Measurements from ENCODE around the gene GTF3C1. TPM values are rescaled to one million over a fixed set of nuclear protein-coding genes. Genes with fewer than 3 reads are reported as not detected.
"Not testable (repeated sequence)": the region's sequence is repeated elsewhere in the genome, so short reads cannot be mapped to it uniquely, and the experiment has no call there.

GTF3C1 gene
- total and polyA plus RNA-seq, 3 experiments from 2014 or later: 58.6 to 62.7 (median 60.4) TPM

GRCh38 chr16:27576729-27577128 is 27.0 kb upstream of the GTF3C1 start:
- CTCF ChIA-PET: no interaction called here

GRCh38 chr16:27572711-27573110 is 23.0 kb upstream of the GTF3C1 start:
- H3K27me3 Mint-ChIP-seq: no peaks in the 10 kb centered on the region
- no peak overlapping the region for H3K27ac ChIP-seq (ENCODE audit: low read depth, low read length)
- POLR2A ChIA-PET: no interaction called here

More at GRCh38 chr16:27576729-27577128, 27.0 kb upstream of the GTF3C1 start:
- no peaks in the 10 kb centered on the region for H3K4me1 ChIP-seq (ENCODE audit: insufficient read depth, low read length)
- no peak overlapping the region for H3K27ac ChIP-seq (ENCODE audit: low read depth, low read length)
- POLR2A ChIA-PET: no interaction called here
- Mint-ChIP-seq H3K27me3 (no peaks in the 10 kb centered on the region), H3K9me3 (no peaks in the 10 kb centered on the region), H3K4me3 (no peak overlapping the region), H3K27ac (no peak overlapping the region), H3K36me3 (peaks cover 13 to 38% (median 17%) of the 10 kb centered on the region in 3 donors), H3K4me1 (no peaks in the 10 kb centered on the region)
- no peaks in the 10 kb centered on the region for H3K9me3 ChIP-seq (ENCODE audit: low read length)
- DNase-seq: no peak
- no peaks in the 10 kb centered on the region for H3K36me3 ChIP-seq (ENCODE audit: insufficient read depth, low read length)
- no peaks in the 10 kb centered on the region for H3K27me3 ChIP-seq (ENCODE audit: insufficient read depth, low read length, poor library complexity, severe bottlenecking)
- no peak overlapping the region for H3K4me3 ChIP-seq (ENCODE audit: low read length)

GRCh38 chr16:27571433-27572326 is 22.0 kb upstream of the GTF3C1 start:
- ChIA-PET CTCF (no interaction called here), POLR2A (no interaction called here)
- H3K27me3 ChIP-seq (ENCODE audit: insufficient read depth, low read length, poor library complexity, severe bottlenecking): no peaks in the 10 kb centered on the region
- Mint-ChIP-seq H3K4me1 (no peaks in the 10 kb centered on the region), H3K36me3 (peaks cover 4 to 25% (median 8%) of the 10 kb centered on the region in 3 donors), H3K27ac (peak overlapping the region in 1 of 8 donors; percentile 24), H3K27me3 (no peaks in the 10 kb centered on the region), H3K9me3 (no peaks in the 10 kb centered on the region), H3K4me3 (no peak overlapping the region)
- no peak for DNase-seq
- no peaks in the 10 kb centered on the region for H3K4me1 ChIP-seq (ENCODE audit: insufficient read depth, low read length)
- no peaks in the 10 kb centered on the region for H3K9me3 ChIP-seq (ENCODE audit: low read length)
- H3K27ac ChIP-seq (ENCODE audit: low read depth, low read length): no peak overlapping the region
- no peaks in the 10 kb centered on the region for H3K36me3 ChIP-seq (ENCODE audit: insufficient read depth, low read length)
- no peak overlapping the region for H3K4me3 ChIP-seq (ENCODE audit: low read length)

More at GRCh38 chr16:27572711-27573110, 23.0 kb upstream of the GTF3C1 start:
- no peak overlapping the region for H3K4me3 Mint-ChIP-seq
- no peak for DNase-seq
- H3K4me1 Mint-ChIP-seq: no peaks in the 10 kb centered on the region
- no peak overlapping the region for H3K27ac Mint-ChIP-seq
- no peaks in the 10 kb centered on the region for H3K4me1 ChIP-seq (ENCODE audit: insufficient read depth, low read length)
- H3K27me3 ChIP-seq (ENCODE audit: insufficient read depth, low read length, poor library complexity, severe bottlenecking): no peaks in the 10 kb centered on the region
- H3K9me3 ChIP-seq (ENCODE audit: low read length): no peaks in the 10 kb centered on the region
- peaks cover 4 to 27% (median 8%) of the 10 kb centered on the region in 3 donors for H3K36me3 Mint-ChIP-seq
- CTCF ChIA-PET: no interaction called here
- H3K9me3 Mint-ChIP-seq: no peaks in the 10 kb centered on the region
- no peak overlapping the region for H3K4me3 ChIP-seq (ENCODE audit: low read length)
- H3K36me3 ChIP-seq (ENCODE audit: insufficient read depth, low read length): no peaks in the 10 kb centered on the region

GRCh38 chr16:27570986-27571385 is 21.3 kb upstream of the GTF3C1 start:
- H3K4me1 Mint-ChIP-seq; H3K4me1 ChIP-seq (ENCODE audit: insufficient read depth, low read length); H3K27ac Mint-ChIP-seq; H3K27ac ChIP-seq (ENCODE audit: low read depth, low read length); H3K27me3 Mint-ChIP-seq; H3K9me3 Mint-ChIP-seq; H3K36me3 ChIP-seq (ENCODE audit: insufficient read depth, low read length); H3K4me3 Mint-ChIP-seq; CTCF ChIA-PET; H3K4me3 ChIP-seq (ENCODE audit: low read length); H3K27me3 ChIP-seq (ENCODE audit: insufficient read depth, low read length, poor library complexity, severe bottlenecking); H3K9me3 ChIP-seq (ENCODE audit: low read length); DNase-seq; POLR2A ChIA-PET: not testable (repeated sequence)
- peaks cover 4 to 24% (median 8%) of the 10 kb centered on the region in 3 donors for H3K36me3 Mint-ChIP-seq

GRCh38 chr16:27568077-27568476 is 18.4 kb upstream of the GTF3C1 start:
- no peaks in the 10 kb centered on the region for H3K27me3 Mint-ChIP-seq

GRCh38 chr16:27566417-27566816 is 16.7 kb upstream of the GTF3C1 start:
- Mint-ChIP-seq H3K36me3 (peaks cover 0 to 6% (median 0%) of the 10 kb centered on the region in 3 donors), H3K4me1 (no peaks in the 10 kb centered on the region), H3K9me3 (no peaks in the 10 kb centered on the region), H3K27me3 (no peaks in the 10 kb centered on the region), H3K27ac (peak overlapping the region in 2 of 8 donors; percentile 45 to 88), H3K4me3 (no peak overlapping the region)
- Histone ChIP-seq H3K36me3 (ENCODE audit: insufficient read depth, low read length) (no peaks in the 10 kb centered on the region), H3K4me3 (ENCODE audit: low read length) (no peak overlapping the region), H3K27ac (ENCODE audit: low read depth, low read length) (peak overlapping the region; percentile 27), H3K9me3 (ENCODE audit: low read length) (no peaks in the 10 kb centered on the region), H3K27me3 (ENCODE audit: insufficient read depth, low read length, poor library complexity, severe bottlenecking) (no peaks in the 10 kb centered on the region), H3K4me1 (ENCODE audit: insufficient read depth, low read length) (no peaks in the 10 kb centered on the region)
- ChIA-PET CTCF (no interaction called here), POLR2A (no interaction called here)
- DNase-seq: no peak

More at GRCh38 chr16:27568077-27568476, 18.4 kb upstream of the GTF3C1 start:
- no peaks in the 10 kb centered on the region for H3K9me3 ChIP-seq (ENCODE audit: low read length)
- no peak for DNase-seq
- Mint-ChIP-seq H3K9me3 (no peaks in the 10 kb centered on the region), H3K4me3 (no peak overlapping the region), H3K27ac (no peak overlapping the region), H3K36me3 (peaks cover 0 to 6% (median 0%) of the 10 kb centered on the region in 3 donors), H3K4me1 (no peaks in the 10 kb centered on the region)
- no peaks in the 10 kb centered on the region for H3K36me3 ChIP-seq (ENCODE audit: insufficient read depth, low read length)
- H3K4me3 ChIP-seq (ENCODE audit: low read length): no peak overlapping the region
- H3K4me1 ChIP-seq (ENCODE audit: insufficient read depth, low read length): no peaks in the 10 kb centered on the region
- no peaks in the 10 kb centered on the region for H3K27me3 ChIP-seq (ENCODE audit: insufficient read depth, low read length, poor library complexity, severe bottlenecking)
- CTCF ChIA-PET: no interaction called here
- POLR2A ChIA-PET: no interaction called here
- no peak overlapping the region for H3K27ac ChIP-seq (ENCODE audit: low read depth, low read length)

GRCh38 chr16:27564224-27564623 is 14.5 kb upstream of the GTF3C1 start:
- CTCF ChIA-PET: no interaction called here
- H3K9me3 ChIP-seq (ENCODE audit: low read length): no peaks in the 10 kb centered on the region
- DNase-seq: no peak

GRCh38 chr16:27561216-27561615 is 11.5 kb upstream of the GTF3C1 start:
- H3K27me3 ChIP-seq (ENCODE audit: insufficient read depth, low read length, poor library complexity, severe bottlenecking): no peaks in the 10 kb centered on the region
- ChIA-PET POLR2A (no interaction called here), CTCF (no interaction called here)

More at GRCh38 chr16:27564224-27564623, 14.5 kb upstream of the GTF3C1 start:
- no peaks in the 10 kb centered on the region for H3K4me1 ChIP-seq (ENCODE audit: insufficient read depth, low read length)
- no peaks in the 10 kb centered on the region for H3K27me3 Mint-ChIP-seq
- H3K36me3 ChIP-seq (ENCODE audit: insufficient read depth, low read length): no peaks in the 10 kb centered on the region
- peaks cover 0 to 5% (median 3%) of the 10 kb centered on the region in 3 donors for H3K36me3 Mint-ChIP-seq
- no peaks in the 10 kb centered on the region for H3K27me3 ChIP-seq (ENCODE audit: insufficient read depth, low read length, poor library complexity, severe bottlenecking)
- no peak overlapping the region for H3K27ac ChIP-seq (ENCODE audit: low read depth, low read length)
- POLR2A ChIA-PET: no interaction called here
- no peaks in the 10 kb centered on the region for H3K9me3 Mint-ChIP-seq
- peak overlapping the region in 1 of 8 donors; percentile 79 for H3K27ac Mint-ChIP-seq
- H3K4me3 ChIP-seq (ENCODE audit: low read length): no peak overlapping the region
- no peak overlapping the region for H3K4me3 Mint-ChIP-seq
- no peaks in the 10 kb centered on the region for H3K4me1 Mint-ChIP-seq

More at GRCh38 chr16:27561216-27561615, 11.5 kb upstream of the GTF3C1 start:
- H3K4me3 ChIP-seq (ENCODE audit: low read length): no peak overlapping the region
- no peaks in the 10 kb centered on the region for H3K9me3 ChIP-seq (ENCODE audit: low read length)
- Mint-ChIP-seq H3K9me3 (no peaks in the 10 kb centered on the region), H3K27me3 (no peaks in the 10 kb centered on the region), H3K4me1 (no peaks in the 10 kb centered on the region), H3K27ac (no peak overlapping the region), H3K4me3 (no peak overlapping the region), H3K36me3 (peaks cover 0 to 8% (median 7%) of the 10 kb centered on the region in 3 donors)
- no peak for DNase-seq
- H3K36me3 ChIP-seq (ENCODE audit: insufficient read depth, low read length): no peaks in the 10 kb centered on the region
- no peak overlapping the region for H3K27ac ChIP-seq (ENCODE audit: low read depth, low read length)
- H3K4me1 ChIP-seq (ENCODE audit: insufficient read depth, low read length): no peaks in the 10 kb centered on the region
